Stimulated activated CD8-positive, alpha-beta memory T cell treated with anti-CD3 and anti-CD28 coated beads, Interleukin-12 subunit alpha, Interleukin-12 subunit beta, amount 100 ng/mL, for 24 hours (primary cell): Measurements from ENCODE around the gene ADORA2B.
"Not testable (repeated sequence)": the region's sequence is repeated elsewhere in the genome, so short reads cannot be mapped to it uniquely, and the experiment has no call there.

Experiments used
- DNase-seq: peaks from one replicate; pipeline ENCODE4 v3.0.0-alpha.2; 2020; ENCODE audit errors: extremely low read depth

Gene ADORA2B

DNA sequence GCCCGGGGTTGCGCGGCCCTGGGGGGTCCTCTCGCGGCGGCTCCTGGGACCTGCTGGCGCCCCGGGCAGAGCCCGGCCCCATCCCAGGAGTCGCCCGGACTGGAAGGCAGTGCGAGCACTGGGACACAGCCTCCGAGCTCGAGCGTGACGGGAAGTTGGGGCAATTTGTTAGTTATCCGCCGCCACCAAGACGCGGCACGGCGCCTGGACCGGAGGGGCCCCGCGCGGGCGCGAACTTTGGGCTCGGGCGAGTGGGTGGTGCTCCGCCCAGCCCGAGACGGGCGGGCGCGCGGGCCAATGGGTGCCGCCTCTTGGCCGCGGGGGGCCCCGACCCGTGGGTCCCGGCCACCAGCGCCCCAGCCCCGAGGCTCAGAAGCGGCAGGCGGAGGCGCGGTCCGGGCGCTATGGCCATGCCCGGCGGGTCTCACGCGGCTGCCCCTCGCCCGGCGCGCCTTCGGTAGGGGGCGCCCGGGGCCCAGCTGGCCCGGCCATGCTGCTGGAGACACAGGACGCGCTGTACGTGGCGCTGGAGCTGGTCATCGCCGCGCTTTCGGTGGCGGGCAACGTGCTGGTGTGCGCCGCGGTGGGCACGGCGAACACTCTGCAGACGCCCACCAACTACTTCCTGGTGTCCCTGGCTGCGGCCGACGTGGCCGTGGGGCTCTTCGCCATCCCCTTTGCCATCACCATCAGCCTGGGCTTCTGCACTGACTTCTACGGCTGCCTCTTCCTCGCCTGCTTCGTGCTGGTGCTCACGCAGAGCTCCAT, at the start of gene ADORA2B:
Gene ADORA2B (plus strand): TSS at position 372 of the 768 bp plus-strand sequence. CDS start 119 bp downstream, at position 491.
- no peak for DNase-seq

DNA sequence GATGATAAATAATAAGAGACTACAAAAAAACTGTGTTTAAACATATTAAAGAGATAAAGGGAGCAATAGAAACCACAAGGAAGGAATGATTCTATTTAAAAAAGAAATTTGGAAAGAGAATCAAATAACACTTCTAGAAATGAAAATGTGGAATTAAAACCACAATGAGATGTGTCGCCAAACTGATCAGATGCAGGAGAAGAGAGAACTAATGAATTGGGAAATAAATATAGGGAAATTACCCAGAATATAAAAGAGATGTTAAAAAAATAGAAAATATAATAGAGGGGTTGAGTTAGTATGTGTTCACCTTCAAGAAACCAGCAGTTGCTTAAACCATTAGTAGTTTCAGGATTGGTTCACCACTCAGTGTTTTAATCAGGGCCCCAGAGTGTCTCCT, 48.7 kb upstream of the ADORA2B start:
- no peak for DNase-seq

DNA sequence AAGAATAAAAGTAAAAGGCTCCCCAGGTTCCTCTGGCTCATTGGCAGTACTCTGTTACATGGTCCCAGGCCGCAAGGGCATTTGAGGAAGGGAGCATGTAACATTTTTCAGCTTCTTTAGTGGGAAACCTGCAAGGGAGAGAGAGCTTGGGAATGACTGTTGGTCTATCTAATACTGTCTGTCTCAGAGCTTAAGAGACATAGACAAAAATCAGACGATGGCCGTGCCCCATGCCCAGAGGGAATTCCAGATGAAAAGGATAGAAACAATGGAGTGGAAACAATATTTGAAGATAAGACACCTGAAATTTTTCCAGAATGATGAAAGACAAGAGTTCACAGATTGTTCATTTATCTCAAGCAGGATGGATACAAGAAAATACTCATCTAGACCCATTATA, 48.1 kb upstream of the ADORA2B start:
- no peak for DNase-seq

DNA sequence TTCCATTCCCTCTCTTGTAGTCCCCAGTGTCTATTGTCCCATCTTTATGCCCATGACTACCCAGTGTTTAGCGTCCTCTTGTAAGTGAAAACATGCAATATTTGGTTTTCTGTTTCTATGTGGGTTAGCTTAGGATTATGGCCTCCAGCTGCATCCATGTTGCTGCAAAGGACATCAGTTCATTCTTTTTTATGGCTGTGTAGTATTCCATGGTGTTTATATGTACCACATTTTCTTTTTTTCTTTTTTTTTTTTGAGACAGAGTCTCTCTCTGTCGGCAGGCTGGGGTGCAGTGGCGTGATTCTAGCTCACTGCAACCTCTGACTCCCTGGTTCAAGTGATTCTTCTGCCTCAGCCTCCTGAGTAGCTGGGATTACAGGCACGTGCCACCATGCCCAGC, 45.3 kb upstream of the ADORA2B start:
- DNase-seq: not testable (repeated sequence)

DNA sequence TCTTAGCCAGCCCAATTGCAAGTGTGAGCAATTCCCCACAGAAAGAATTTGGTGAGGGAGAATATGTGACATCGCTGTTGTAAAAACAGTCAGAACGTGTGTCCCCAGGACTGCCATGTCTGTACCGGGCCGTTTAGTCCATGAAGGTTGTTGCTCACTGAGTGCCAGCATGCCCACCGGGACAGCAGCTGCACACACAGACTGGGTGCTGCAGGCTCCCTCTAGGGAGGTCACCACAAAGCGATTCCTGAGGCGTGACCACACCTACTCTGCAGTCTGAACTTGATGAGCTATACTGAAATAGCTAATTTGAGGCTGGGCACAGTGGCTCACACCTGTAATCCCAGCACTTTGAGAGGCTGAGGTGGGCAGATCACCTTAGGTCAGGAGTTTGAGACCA, 44.1 kb upstream of the ADORA2B start:
- no peak for DNase-seq

DNA sequence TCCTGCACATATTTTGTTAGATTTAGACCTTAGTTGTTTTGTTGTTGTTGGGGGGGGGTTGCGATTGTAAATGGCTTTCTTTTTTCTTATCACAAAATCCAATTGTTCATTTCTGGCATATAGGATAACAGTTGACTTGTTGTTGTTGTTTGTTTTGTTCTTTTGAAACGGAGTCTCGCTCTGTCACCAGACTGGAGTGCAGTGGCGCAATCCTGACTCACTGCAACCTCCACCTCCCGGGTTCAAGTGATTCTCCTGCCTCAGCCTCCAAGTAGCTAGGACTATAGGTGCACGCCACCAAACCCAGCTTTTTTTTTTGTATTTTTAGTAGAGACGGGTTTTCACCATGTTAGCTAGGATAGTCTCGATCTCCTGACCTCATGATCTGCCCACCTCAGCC, 39.7 kb upstream of the ADORA2B start:
- DNase-seq: not testable (repeated sequence)

DNA sequence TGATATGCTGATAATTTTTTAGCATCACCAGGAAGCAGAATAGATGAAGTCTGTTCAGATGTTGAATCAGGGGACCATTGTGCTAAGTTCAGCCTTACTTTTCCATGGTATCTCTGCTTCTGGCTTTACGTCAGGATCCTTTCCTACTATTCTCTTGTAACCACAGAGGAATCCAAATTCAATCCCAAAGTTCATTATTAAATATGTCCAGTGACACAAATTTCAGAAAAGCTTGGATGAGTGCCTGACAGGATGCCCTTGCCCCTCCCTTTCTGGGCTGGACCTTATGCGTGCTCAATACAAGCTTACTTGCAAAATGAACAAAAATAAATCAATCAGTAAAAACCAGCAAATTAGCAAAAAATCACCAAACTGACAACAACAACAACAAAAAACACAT, 37.6 kb upstream of the ADORA2B start:
- DNase-seq: no peak

DNA sequence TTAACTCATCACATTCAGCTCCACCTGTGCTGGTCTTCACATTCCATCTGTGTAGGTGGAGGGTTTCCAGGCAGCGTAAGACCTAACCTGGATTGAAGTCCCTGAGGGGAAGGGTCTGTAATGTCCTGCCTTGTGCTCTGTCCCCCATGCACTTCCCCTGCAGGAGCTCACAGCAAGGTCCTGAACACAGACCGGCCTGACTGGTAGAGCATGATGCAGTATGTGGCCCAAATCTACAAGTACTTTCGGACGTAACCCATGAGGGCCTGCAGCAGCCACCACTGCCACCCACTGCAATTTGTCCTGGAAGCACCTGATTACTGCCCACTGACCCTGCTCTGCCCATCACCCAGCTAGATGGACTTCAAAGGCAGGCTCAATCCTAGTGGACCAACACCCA, 36.6 kb upstream of the ADORA2B start:
- no peak for DNase-seq

DNA sequence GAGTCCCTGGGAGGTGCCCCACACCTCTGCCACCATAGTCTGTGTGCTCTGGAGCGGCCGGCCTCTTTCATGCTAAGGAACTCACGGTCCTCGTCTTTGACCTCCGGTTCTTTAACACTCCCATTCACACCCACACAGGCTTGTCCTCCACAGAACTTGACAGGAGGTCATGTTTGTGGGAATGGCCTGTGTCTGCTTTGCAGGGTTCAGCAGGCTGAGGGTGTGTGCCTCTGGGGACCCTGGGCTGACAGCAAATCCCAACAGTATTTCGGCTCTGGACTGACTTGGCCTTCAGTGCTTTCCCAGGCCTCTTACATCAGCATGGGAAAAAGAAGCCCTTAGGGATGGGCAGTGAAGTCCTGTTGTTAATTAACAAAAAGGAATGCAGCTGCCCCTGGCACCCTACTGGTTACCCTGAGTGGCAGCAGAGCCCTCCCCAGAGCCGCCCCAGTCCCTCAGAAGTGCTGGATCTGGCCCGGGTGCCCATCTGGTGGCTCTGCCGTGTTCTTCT, 35.4 kb upstream of the ADORA2B start:
- no peak for DNase-seq

DNA sequence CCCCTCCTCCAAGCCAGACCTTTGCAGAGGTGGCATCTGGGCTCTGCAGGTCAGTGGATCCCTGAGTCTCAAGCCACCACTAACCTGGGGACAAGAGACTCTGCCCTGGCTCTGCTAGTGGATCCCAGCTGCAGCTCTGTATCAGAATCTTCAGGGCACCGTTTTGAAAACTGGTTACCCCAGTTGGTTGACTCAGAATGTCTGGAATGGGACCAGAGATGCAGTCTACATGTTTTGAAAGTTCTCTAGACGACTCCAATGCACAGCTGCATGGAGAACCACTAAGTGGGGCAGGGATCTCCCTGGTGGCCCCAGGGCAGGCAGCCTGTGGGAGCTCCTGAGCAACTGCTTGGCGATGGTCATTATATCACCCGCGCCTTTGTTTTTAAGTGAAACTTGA, 34.1 kb upstream of the ADORA2B start:
- no peak for DNase-seq

DNA sequence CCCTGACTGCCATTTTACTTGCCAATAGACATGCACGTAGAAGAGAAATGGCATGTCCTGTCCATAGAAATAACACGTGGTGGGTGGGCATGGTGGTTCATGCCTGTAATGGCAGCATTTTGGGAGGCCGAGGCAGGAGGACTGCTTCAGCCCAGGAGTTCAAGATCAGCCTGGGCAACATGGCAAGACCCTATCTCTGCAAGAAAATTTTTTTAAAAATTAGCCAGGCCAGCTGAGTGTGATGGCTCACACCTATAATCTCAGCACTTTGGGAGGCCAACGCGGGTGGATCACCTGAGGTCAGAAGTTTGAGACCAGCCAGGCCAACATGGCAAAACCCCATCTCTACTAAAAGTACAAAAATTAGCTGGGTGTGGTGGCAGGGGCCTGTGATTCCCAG, 33.2 kb upstream of the ADORA2B start:
- not testable (repeated sequence) for DNase-seq

DNA sequence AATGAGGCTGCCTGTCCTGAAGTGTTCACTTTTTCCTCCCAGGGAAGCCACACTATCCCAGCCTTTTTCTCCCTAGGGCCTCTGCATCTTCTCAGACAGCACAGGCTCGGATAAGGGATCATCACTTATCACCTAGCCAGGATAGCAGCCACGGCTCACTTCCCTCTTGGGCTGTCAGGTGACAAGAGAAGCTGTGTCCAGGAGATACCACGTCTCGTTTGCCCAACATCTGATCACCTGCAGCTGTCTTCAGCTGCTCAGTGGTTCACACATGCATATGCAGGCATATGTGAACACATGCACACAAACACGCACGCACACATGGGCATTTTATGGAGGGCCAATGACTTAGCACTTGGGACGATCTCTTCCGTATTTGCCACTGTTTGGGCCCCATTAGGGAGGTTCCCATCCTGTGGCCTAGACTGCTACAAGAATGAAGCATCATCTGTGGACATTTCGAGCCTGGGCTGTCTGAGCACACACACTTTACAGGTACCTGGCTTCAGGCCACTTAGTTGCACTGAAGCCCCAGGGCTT, 32.4 kb upstream of the ADORA2B start:
- DNase-seq: no peak

DNA sequence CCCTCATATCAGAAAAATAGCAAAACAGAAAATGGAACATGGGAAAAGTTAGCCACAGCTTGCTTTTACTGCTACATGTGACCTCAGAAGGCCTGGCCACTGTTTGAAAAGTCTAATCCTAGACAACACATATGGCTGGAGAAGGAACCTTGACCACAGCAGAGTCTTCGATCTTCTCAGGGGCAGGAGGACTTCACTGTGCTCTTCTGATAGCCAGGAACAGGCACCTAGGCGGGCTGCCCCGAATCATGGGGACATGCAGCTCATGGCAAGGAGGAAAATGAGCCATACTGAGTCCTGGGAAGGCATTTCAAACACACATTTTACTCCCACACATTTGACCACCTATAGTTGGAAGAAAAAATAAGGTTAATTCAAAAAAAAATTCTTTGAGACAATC, 31.1 kb upstream of the ADORA2B start:
- DNase-seq: no peak

DNA sequence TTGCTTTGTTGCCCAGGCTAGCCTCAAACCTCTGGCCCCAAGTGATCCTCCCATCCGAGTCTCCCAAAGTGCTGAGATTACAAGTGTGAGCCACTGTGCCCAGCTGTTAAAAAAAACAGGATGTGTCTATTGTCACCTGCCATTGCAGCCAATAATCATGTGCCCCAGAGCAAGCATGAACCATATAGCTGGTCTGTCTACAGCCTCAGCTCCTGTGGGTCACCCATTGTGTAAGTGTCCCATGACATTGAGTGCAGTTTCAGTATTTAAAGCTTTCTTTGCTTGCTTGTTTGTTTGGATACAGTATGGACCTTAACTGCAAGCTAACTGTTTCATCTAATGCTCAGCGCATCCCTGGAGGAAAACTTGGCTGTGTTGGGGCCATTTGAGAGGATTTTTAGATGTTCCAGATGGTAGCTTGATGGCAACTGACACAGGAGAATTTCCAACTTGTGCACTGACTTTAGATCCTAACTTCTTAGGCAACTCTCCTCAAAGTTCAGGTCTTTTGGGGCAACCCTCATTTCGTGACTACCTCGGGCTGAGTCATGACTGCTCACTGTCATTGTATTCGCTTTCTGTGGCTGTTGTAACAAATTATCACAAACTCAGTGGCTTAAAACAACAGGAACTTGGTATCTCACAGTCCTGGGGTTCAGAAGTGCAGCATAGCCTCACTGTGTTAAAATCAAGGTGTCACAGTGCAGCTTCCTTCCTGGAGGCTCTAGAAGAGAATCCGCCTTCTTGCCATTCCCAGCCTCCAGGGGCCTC, 30.3 kb upstream of the ADORA2B start:
- DNase-seq: no peak

DNA sequence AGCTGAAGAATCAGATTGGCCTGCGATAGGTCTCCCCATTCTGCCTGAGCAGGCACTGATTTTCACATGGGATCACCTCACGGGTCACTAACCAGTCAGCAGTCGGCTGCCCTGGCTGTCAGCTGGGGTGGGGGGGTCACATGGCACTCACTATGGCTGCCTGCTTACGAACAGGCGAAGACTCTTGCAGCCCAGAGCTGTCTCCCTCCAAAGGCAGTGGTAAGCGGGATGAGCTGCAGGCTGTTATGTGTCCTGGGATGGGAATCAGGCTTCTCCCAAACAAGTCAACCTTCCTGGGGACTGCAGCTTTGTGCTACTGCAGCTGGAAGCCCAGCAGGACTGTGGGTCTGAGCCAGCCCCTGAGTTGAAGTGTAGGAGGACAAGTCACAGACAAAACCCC, 29.0 kb upstream of the ADORA2B start:
- DNase-seq: no peak

DNA sequence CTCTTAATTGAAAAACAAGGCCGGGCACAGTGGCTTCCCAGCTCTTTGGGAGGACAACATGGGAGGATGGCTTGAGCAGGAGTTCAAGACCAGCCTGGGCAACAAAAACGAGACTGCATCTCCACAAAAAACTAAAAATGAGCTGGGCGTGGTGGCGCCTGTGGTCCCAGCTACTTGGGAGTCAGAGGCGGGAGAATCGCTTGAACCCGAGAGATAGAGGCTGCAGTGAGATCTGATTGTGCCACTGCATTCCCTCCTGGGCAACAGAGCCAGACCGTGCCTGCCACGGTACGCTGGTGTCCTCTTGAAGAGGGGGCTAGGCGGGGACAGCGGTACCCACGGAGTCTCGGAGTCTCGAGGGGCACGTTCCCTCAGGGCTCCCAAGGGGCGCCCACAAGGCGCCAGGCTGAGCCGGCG, 27.9 kb upstream of the ADORA2B start:
- DNase-seq: no peak

DNA sequence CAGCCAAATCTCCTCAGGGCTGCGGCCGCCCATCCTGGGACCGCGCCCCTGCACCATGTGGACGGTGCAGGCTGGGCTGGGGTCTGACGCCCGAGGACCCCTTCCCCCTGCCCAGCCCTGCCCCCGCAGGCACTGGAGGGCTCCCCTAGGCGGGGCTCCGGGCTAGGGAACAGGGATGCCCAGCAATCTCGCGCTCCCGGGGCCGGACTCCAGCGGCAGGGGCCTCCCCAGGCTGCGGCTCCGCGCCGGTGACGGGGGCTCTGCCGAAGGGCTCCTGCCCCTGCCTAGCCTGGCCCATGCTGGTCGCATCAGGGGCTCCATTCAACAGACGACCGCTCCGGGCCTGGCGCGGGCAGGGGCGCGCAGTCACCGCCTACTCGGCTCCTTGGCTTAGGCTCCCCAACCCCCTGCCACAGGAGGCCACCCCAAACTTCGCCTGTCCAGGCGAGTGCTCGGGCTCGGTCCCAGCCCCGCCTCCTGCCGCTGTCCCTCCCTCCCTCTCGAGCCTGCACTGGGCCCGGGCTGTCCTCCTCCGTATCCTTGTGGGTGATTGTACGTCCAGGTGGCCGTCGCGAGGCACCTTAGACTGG, 27.4 kb upstream of the ADORA2B start:
- DNase-seq: no peak

DNA sequence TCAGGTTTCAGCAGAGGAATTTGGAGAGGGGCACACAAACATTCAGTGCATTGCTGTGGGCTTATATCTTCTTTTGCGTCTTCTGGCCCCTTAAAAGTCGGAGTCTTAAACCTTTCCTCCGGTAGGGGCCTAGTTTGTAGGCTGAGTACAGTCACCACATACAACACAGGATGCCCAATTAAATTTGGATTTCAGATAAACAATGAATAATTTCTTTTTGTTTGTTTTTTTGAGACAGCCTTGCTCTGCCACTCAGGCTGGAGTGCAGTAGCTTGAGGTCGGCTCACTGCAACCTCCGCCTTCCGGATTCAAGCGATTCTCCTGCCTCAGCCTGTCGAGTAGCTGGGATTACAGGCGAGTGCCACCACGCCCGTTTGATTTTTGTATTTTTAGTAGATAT, 26.7 kb upstream of the ADORA2B start:
- no peak for DNase-seq

DNA sequence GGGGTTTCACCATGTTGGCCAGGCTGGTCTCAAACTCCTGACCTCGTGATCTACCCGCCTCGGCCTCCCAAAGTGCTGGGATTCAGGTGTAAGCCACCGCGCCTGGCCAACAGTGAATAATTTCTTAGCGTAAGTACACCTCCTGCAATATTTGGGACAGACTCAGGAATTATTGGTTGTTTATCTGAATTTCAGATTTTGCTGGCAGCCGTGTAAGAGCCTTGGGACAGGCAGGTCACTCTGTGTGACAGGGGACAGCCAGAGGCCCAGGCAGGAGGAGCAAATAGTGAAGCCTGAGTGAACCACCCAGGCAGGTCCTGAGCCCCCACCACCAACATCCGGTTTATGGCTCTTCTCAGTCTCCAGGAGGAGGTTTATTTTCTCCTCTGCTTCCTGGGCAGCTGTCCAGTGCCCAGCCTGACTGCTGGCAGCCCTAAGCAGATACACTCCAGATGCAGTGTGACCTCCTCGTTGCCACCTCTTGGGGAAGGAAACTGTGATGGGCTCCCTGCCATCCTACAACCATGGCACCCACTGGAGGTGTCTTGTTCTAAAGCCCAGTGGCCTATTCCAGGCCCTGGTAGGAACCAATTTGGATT, 26.2 kb upstream of the ADORA2B start:
- no peak for DNase-seq

DNA sequence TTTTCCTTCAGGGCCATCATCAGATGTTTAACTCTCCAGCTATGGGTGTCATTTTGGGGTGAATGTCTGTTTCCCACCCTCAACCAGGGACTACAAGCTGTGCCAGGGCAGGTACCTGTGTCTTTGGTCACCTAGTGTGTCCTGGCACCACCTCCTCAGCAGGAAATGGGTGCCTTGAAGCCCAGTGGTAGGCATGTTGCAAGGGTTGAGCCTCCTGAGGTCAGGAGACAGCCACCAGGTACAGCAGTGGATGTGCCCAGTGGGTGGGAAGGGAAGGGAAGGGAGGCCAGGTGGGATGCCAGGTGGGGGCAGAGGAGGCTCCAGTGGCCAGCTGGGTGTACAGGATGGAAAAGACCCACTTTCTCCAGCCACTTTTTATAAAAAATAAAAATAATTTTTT, 25.5 kb upstream of the ADORA2B start:
- no peak for DNase-seq

DNA sequence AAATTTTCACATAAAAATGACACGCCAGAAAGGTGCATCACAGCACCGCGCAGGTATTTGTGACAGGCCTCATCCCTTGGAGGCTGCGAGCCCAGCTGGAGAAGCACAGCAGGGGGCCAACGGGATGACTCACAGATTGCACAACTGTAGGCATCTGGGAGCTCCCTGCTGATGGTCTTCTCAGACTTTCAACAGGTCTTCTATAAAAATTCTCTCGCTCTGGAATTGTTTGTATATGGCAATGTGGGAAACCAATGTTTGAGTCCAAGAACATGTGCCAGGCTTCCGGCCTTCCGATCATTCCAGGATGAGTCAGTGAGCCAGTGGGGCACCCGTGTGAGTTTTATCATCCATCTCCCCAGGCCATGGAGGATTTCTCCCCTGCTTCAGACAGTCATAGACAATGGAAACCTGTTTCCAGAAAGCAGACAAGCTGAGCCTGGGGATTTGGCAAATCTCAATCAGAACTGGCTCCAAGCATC, 24.1 kb upstream of the ADORA2B start:
- no peak for DNase-seq

DNA sequence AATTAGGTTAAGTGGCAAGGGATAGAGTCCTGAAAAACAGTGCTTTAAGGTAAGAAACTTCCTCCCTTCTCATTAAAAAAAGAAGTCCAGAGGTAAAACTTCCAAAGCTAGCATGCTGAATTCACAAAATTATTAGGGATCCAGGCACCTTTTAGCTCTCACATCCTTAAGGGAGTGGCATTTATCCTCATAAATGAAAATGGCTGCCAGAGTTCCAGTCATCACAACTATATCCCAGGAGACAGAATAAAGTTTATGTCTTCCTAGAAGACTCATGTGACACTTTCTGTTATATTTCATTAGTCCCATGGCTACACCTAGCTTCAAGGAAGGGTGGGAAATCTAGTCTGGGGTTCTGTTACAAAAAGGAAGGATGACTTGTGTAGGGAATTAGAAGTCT, 23.3 kb upstream of the ADORA2B start:
- DNase-seq: no peak
